ENCODE data around the gene CDH13.
A peak's percentile ranks its signal among the peaks of the same experiment; 100 is the strongest.

Gene CDH13

DNA sequence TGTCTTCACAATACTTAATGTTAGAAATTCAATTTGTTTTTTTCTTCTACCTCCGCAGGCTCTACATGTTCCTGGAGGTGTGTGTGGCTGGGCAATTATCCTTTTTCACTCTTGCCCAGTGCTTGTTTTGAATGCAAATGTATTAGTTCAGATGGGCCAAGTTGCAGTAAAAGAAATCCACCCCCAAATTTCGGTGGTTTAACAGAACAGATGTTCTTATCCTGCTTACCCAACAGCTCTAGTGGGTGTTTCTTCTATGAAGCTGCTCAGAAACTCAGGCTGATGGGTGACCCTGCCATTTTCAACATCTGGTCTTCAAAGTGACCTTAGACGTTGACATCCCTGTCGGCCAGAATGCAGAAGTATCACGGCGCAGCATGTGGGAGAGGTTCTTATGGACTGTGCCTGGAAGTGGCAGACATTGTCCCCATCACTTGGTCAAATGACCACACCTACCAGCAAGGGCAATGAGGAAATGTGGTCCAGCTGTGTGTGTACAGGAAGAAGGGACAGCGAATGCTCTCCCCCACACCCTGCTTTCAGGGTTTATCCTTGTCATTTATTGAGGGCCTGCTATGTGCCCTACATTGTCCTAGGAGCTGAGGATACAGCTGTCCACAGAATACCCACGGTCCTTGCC is 157.3 kb downstream of the CDH13 start:
- no peak for DNase-seq (ENCODE audit: low read depth in 2 of 2)

DNA sequence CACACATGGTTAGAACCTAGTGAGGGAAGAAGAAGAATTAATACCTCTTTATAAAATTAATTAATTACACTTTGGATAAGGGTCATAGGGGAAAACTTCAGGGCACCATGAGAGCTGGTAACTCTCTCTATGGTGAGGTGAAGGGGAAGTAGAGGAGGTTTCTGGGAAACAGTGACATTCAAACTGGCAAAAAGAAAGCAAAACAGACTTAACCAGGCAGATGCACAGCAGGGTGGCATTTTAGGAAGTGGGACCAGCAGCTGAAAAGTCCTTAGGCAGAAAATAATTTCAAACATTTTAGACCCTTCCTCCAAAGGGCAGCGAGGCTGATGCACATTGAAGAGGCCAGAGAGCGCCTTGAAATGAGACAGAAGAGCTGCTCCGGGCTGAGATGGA is 157.8 kb downstream of the CDH13 start:
- DNase-seq (ENCODE audit: low read depth in 2 of 2) = no peak

DNA sequence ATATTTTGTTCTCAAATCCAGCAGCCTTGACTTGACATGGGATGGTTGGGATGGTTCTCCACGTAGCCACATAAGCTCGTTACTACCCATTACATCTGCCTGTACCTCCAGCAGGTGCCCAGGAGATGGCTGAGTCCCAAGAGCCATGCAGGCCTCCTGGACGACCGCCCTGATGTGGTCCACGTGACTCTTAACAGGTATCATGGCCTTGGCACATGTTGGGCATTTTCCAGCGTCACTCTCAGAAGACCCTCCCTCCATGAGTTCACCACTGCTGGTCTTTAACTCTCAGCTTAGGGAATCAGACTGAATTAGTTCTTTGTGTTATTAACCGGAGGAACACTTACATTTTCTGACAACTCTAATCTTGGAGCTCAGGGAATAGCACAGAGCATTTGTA is 161.5 kb downstream of the CDH13 start:
- no peak for DNase-seq (ENCODE audit: low read depth in 2 of 2)

DNA sequence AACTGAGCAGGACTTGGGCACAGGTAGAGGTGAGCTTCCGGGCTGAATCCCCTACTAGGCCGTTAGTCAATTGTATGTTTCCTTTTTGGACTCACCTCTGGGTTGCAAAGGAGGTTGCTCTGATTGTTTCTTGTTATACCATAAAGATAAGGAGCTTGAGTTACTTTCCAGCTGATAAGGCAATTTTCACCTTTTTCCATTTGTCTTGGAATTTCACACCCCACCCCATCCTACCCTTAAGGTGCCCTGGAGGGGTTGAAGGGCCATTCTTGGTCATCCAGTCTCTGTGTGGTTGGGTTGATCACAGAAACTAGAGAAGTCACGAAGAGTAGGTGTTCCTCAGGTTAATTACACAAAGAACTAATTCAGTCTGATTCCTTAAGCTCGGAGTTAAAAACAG is 162.2 kb downstream of the CDH13 start:
- no peak for DNase-seq (ENCODE audit: low read depth in 2 of 2)

DNA sequence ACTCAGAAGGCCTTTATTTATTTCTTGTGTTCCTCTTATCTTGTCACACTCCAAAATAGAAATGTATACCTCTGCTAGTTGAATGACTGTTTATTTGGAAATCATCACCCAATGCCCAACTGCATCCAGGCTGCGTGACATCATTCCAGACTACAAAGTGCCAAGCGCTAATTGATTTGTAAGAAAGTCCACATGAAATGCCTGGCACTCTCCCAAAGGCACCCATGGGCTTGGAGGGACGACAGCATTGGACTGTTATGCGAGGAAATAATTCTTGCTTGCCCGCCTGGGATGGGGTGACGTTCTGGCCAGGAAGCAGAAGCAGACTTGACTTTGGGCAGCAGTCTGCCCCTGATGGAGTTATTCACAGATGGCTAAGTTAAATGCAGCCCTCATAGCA is 165.9 kb downstream of the CDH13 start:
- no peak for DNase-seq (ENCODE audit: low read depth in 2 of 2)

DNA sequence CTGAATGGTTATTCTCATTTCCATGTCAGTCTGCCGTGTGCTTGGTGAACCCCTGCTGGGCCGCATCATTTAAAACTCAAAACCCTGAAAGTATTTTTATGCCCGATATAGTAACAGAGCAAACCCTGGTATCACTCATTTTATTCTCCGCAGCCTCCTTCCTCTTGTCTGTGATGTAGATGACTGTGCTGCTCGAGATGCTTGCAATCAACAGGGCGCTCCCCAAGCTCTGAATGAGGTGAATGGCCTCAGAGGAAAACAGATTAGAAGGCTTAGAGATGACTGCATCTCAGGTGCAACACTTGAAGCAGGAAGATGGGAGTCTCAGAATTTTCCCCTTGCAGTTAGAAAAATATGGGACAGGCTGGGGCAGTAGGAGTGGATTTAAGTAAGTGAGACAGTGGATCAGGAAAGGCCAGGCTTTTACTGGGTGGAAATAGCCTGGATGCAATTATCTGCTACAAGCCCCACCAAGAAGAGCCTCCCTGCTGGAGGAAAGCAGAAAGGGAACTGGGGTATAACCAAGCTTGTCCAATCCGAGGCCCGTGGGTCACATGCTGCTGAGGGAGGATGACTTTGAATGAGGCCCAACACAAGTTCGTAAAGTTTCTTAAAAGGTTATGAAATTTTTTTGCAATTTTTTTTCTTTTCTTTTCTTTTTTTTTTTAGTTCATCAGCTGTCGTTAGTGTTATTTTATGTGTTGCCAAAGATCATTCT is 166.9 kb downstream of the CDH13 start:
- DNase-seq (ENCODE audit: low read depth in 2 of 2) = no peak

DNA sequence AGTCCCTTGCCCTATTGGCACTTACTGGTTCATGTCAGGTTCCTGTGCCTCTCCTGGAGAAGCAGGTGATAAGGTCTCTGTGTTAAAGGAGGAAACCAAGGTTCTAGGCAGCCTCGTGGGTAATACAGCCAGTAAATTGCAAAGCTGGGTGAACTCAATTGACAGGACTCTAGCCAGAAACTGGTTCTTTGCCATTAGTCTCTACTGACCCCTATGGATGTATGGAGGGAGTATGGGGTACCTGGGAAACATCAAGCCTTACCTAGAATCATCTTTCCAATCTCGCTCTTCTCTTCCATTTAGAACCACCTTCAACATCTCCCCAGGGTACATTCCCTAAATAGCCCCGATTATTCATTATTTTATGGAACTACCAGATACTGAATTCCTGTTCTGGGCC is 169.3 kb downstream of the CDH13 start:
- no peak for DNase-seq (ENCODE audit: low read depth in 2 of 2)

DNA sequence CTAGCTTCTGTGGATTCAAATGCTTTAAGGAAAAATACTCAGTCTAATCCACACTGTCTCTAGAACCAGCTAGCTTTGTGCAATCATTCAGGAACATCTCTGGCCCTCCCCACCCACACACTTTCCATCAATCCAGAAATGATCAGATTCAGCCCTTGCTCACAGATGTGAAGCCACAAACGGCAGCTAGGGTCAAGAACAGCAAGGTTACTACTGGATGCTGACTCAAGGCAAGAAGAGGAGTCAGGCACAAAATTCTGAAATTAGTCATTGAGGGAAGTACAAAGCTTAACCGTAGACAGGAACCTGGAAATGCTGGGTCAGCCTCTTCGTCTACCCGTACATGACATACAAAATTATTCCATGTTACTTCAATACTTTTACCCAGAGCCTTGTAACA is 174.6 kb downstream of the CDH13 start:
- DNase-seq (ENCODE audit: low read depth in 2 of 2) = peak in 1 of 2 experiments; percentile 1

DNA sequence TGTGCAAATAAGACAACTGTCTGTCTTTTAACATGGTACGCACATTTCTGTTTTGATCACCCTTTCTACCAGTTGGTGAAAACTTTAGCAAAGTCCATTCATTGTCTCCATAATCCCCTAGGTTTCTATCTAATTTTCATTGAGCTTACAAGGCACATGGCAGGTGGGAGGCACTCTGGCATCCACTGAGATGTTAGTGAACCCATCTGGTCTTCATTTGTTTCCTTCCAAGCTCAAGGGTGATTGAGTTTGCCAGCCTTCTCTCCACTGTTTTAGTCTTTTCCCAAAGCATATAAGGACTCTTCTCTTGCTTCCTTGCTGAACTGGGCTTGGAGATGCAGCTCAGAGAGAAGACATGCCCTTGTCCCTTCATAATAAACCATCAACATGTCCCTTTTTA is 179.1 kb downstream of the CDH13 start:
- DNase-seq (ENCODE audit: low read depth in 2 of 2) = no peak

DNA sequence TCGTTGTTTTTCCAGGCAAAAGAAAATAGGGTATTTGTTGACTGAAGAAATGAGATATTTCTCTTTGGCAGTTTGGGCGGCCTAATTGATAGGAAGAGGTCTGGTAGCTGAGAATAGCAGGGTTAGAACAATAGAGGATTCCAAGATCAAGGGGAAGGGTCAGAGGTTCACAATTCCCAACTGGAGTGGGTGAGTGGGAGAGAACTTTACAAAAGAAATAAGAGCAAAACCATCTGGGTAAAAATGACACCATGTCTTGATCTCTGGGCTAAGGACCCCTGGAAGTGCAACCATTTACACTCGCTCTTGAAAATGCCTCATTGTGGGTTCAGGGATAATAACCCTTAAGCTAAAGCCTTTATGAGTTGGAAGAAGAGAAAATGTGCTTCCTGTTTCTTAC is 180.5 kb downstream of the CDH13 start:
- no peak for DNase-seq (ENCODE audit: low read depth in 2 of 2)

DNA sequence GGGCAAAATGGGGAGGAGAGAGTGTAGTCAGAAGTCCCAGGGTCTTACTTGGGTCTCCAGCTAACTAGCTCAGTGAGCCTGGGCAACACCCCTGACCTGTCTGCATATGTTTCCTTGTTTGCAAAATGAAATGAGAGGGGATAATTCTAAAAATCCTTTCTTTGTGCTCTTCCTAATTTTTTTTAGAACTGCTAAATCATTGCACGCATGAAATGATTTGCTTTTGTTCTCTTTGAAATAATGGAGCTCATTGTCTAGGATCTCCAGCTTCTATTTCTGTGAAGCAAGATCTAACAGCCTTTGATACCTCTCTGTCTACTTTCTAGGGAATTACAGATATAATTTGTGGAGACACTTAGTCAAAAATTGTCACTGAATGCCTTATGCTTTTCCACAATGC is 181.3 kb downstream of the CDH13 start:
- no peak for DNase-seq (ENCODE audit: low read depth in 2 of 2)

DNA sequence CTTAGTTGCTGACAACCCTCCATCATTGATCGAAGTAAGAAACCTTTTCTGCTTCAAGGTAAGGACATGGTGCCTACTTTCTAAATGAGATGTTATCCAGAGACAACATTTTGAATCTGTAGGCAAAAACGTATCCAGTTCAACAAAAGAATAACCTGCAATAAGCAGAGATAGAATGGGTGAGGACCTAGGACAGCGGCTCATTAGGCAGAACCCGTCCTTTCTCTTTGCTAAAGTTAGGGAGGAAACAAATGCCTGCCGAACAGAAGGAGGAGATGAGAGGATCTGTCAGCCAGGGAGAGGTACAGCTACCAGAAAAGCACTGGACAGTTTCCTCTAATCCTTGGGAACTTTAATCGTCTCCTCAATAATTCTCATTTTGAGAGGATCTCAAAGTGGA is 183.3 kb downstream of the CDH13 start:
- DNase-seq (ENCODE audit: low read depth in 2 of 2) = no peak

DNA sequence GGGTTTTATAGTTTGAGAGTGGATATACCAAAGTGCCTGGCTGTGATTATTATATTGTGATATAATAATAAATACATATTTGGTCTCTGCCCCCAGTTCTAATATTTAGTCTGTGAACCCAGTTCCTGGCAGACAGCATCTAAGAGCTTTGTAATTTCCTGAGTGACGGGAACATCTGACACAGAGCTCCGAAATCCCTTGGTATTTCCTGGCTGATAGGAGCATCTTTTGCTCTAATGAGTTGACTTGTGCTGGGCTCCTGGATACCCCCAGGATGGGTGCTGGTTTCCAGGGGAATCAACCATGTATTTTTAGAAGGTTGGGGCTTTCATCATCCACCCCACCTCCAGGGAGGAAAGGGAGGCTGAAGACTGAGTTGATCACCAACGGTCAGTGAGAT is 187.3 kb downstream of the CDH13 start:
- no peak for DNase-seq (ENCODE audit: low read depth in 2 of 2)

DNA sequence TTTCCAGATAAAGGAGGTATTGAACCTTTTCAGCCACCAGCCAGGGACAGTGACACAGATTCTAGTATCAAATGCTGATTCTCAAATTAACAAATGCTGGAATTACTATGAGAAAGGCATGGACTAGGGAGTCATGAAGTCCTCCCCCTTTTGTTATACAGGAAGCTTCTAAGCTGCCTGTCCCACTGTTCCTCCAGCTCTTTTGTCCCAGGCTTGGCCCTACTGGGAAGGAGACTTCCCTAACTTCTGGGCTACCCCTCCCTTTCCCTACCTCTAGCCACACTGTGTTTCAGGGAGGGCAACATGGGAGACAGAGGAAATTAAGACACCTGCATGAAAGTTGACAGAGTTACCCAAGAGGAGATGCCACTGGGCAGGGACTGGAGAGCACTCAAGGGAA is 192.5 kb downstream of the CDH13 start:
- no peak for DNase-seq (ENCODE audit: low read depth in 2 of 2)

DNA sequence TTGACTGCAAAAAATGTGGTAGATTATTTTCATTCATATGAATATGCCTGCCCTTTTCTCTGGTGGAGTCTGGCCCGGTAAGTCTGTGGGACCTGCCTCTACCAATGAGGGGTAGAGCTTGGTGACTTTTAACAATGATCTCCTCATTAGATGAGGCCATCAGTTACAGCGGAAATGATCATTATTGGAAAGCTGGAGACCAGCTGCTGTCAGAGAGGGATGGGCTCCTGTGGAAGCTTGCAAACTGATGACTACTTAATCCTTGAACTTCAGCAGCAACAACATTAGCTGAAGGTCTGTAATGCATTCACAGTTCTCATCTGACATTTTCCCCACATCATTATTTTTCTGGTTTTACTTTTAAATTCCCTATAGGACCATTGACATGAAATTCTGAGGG is 194.1 kb downstream of the CDH13 start:
- DNase-seq (ENCODE audit: low read depth in 2 of 2) = no peak

DNA sequence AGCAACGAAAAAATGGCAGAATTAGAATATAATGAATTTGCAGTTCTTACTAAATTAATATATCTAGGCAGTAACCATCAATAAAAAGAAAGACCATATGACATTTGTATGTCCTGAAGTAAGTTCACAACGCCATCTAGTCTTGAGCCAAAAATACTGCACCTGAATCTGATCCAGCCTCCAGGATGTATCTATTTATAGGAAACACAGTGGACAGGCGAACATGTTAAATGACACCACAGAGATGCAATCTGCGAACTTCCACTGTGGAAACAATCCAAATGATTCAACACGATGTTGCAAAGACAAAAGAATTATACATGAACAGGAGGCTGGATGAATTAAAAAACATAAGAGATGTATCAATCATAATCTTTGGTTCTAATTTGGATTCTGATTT is 197.6 kb downstream of the CDH13 start:
- DNase-seq (ENCODE audit: low read depth in 2 of 2) = no peak

DNA sequence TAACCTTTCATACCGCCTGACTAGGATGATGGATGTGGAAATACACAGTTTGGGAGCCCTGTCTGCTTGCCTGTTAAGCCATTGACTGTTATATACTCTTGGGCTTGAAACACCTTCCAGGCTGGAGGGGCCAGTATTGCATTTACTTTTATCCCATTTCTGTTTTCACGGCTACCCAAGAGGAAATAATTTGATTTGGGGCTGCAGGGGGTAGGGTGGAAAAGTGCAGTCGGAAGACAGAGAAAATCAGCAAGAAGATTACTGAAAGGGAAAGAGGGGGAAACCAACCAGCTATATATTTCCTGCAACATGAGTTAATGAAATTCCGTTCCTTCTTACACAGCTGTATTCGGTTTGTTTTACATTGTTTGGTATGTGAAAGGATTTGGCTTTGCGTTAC is 202.5 kb downstream of the CDH13 start:
- DNase-seq (ENCODE audit: low read depth in 2 of 2) = no peak

DNA sequence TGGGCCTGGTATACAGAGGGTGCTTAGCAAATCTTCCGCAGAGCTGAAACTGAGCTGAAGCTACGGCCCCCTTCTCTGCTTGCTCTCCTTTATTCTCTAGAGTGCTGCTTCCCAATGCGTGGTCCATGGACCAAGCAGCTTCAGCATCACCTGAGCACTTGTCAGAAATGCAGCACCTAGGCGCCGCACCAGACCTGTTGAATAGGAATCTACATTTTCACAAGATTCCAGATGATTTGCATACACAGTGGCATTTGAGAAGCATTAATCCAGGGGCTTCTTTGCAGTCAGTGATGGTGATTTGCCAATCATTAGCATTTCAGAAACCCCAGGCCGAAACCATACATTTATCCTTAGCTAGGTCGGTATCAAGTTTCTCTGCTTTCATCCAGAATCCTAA is 204.2 kb downstream of the CDH13 start:
- DNase-seq (ENCODE audit: low read depth in 2 of 2) = no peak

DNA sequence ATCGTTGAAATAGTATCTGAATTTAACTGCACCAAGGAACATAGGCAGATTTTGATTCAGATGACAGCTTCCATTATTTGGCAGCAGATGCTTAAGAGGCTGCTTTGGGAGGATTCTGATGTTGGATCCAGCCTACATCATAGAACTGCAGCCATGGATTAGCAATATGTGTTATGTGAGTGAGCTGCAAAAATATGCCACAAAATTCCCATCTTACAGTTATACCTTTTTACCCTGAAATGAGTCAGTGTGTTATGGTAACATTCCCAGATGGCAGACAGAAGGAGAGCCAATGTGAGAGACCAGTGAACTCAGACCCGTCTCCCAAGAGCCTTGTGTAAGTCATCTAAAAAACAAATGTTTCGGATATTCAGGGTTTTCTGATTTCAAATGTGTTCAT is 206.1 kb downstream of the CDH13 start:
- no peak for DNase-seq (ENCODE audit: low read depth in 2 of 2)

DNA sequence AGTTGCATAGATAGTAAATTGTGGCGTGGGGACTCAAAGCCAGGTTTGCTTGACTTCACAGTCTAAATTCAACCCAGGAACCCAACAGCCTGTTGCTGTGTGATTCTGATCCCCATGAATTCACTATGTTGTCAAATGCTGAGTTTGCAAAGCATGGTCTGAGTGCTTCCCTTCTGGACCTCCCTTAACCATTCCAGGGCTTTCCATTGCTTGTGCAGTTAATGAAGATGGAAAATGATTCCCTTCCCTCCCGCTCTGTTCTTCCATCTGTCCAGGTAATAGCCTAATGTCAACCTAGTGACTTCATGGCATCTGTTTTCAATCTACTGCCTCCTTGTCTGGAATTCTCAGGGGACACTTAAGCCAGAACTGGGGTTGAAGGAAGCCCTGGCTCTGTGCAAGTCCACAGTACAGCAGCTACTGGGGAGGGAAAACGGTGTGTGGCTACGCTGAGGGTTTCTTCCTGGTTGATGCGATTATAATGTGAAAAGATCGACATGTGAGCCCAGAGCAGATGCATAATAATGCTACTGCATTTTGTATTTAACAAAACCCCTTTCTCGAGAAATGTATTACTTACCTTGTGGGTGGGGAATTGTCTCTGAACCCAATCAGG is 206.7 kb downstream of the CDH13 start:
- no peak for DNase-seq (ENCODE audit: low read depth in 2 of 2)

DNA sequence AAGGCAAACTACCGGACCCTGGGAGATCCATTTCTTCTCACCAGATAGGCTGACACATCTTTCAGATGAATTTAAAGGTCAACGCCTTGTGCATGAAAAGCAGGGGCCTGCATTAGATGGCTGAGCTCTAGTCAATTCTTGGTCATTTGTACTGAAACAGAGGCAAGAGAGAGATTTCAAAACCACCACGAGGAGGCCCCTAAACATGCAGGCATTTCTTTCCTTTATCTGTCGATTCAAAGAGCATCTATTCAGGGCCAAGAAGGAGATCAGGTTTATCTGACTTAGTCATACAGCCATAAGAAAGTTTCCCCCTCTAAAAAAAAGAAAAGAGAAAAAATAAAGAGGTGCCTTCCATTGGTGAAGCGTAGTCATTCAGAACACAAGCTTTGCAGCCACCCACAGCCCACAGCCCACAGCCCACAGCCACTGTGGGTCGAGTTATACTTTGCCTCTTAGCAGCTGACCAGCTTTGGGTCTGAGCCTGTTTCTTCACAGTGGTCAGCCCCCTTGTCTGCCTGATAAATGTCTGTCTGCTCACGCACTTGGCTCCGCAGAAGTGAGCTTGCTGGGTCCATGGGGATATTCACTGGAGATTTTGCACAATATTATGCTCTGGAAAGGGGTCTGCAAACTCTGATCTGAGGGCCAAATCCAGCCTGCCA is 207.5 kb downstream of the CDH13 start:
- DNase-seq (ENCODE audit: low read depth in 2 of 2) = no peak

DNA sequence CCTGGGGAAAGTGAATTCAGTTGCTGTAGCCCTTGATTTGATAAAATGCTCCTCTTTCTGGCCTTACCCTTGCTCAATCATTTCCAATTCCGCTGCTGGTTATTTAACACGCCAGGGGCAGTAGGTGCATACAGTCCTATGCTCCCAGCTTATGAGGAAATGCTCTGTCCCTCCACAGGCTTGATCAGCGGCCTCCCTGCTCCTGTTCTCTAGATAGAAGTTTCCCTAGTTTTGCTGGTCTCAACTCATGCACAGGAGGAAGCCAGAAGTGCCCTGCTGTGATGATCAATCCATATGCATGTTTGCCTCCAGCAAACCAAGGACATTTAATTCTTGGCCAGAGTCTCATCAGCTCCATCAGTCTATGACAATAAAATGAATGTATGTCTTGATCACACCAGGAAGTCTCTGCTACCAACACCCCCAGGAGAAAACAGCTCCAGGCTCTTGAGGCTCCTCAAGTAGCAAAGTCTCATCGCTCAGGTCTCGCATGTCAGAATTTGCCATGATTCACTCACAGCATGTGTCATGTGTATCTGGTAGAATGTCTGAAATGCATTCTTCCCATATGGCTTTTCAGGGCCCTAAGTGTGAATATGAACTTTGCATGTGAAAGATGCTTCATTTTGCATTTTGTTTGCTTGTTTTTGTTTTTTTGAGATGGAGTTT is 208.9 kb downstream of the CDH13 start:
- DNase-seq (ENCODE audit: low read depth in 2 of 2) = no peak
